Peyer's patch (tissue), 4 donors: ENCODE data around the gene DIS3. TPM values are rescaled to one million over a fixed set of nuclear protein-coding genes. Genes with fewer than 3 reads are reported as not detected.

Source experiments
- DNase-seq, 3 donors: peaks; one replicate each; pipeline ENCODE4 v3.0.0-alpha.2; 2017 to 2019
- H3K27ac ChIP-seq, 4 donors: fragments of 200-600 bp; sonication (generic); one replicate each; pipeline ENCODE4 v1.5.1; 2016 to 2019
- H3K27me3 ChIP-seq, 2 donors: fragments of 200-600 bp; sonication (generic); one replicate each; pipeline ENCODE4 v1.5.1; 2019
- H3K36me3 ChIP-seq, 3 donors: fragments of 200-600 bp; sonication (generic); one replicate each; pipeline ENCODE4 v1.5.1; 2016 to 2019
- H3K4me1 ChIP-seq, 4 donors: fragments of 200-600 bp; sonication (generic); one replicate each; pipeline ENCODE4 v1.5.1; 2016 to 2019
- H3K4me3 ChIP-seq, 4 donors: fragments of 200-600 bp; sonication (generic); 1 replicate in 3 of 4; 2 replicates in 1 of 4; pipeline ENCODE4 v1.5.1; 2016 to 2019; ENCODE audit warnings: mild to moderate bottlenecking in 1 of 4
- H3K9me3 ChIP-seq, 4 donors: fragments of 200-600 bp; sonication (generic); one replicate each; pipeline ENCODE4 v1.5.1; 2016 to 2019; ENCODE audit warnings: mild to moderate bottlenecking in 1 of 4
- CTCF ChIP-seq, 6 experiments: fragments of 450-650 bp in 4 of 6; fragments of 200-600 bp in 2 of 6; sonication (generic) in 1 of 6; IDR thresholded peaks; one replicate each; pipeline ENCODE4 v1.5.1; 2017 to 2019; ENCODE audit warnings: antibody characterized with exemption in 6 of 6, mild to moderate bottlenecking in 3 of 6, moderate library complexity in 1 of 6
- POLR2A ChIP-seq, 2 donors: fragments of 450-650 bp; IDR thresholded peaks; one replicate each; pipeline ENCODE4 v1.5.1; 2017; ENCODE audit warnings: antibody characterized with exemption in 2 of 2, mild to moderate bottlenecking in 2 of 2, moderate library complexity in 2 of 2
- total RNA-seq, 4 donors: library from RNA; depleted of rRNA; stranded (reverse); fragments of >200 nt; gene quantifications; one replicate each; pipeline ENCODE4 v1.1.0, GENCODE V29; 2016

The DIS3 gene
- total RNA-seq, 4 donors from 2014 or later, result 12.9 to 29.7 (median 19.3) TPM

DNA sequence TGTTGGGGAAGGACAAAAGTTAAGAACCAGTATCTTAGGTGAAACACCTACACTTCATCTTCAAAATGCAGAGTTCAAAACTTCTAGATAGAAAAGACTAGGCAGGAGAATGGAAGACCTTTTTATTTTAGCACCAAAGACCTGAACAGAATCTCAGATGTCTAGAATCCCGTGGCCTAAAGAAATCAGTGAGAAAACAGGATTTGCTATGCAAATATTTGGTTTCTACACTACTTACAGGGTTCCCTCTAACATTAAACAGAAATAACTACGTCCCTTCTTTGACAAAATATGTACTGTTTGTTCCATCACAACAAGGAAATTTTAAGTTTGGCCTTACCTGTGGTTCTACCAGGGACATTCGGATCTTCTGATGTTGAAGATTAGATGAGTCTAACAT lies 21.5 kb downstream of the DIS3 start:
- Histone ChIP-seq H3K4me3 (no peak overlapping the region), H3K36me3 (peaks cover 0 to 97% (median 0%) of the 10 kb centered on the region in 3 donors), H3K9me3 (no peaks in the 10 kb centered on the region), H3K4me1 (no peaks in the 10 kb centered on the region), H3K27ac (no peak overlapping the region), H3K27me3 (no peaks in the 10 kb centered on the region)
- DNase-seq, result no peak
- TF ChIP-seq CTCF (IDR thresholded peaks at IDR 0.05) (no peak), POLR2A (IDR thresholded peaks at IDR 0.05) (no peak)

- H3K4me1 ChIP-seq, result no peaks in the 10 kb centered on the region
- H3K36me3 ChIP-seq, result peaks cover 0 to 93% (median 0%) of the 10 kb centered on the region in 3 donors
- H3K9me3 ChIP-seq, result no peaks in the 10 kb centered on the region
- no peak for TF ChIP-seq POLR2A (IDR thresholded peaks at IDR 0.05)
- no peak for TF ChIP-seq CTCF (IDR thresholded peaks at IDR 0.05)
- H3K27me3 ChIP-seq, result no peaks in the 10 kb centered on the region
- DNase-seq, result no peak
- H3K27ac ChIP-seq, result no peak overlapping the region
- H3K4me3 ChIP-seq, result no peak overlapping the region
These were observed 23.7 kb downstream of the DIS3 start for GRCh38 chr13:72757792-72758535.

DNA sequence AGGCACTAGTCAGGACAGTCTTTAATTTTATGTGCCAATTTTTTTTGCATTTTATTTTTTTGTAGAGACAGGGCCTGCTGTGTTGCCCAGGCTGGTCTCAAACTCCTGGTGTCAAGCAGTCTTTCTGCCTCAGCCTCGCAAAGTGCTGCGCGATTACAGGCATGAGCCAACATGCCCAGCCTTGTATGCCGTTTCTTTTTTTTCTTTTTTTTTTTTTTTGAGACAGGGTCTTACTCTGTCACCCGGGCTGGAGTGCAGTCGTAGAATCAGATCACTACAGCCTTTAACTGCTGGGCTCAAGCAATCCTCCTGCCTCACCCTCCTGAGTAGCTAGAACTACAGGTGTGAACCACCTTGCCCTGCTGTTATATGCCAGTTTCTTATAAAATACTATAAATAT lies 27.6 kb downstream of the DIS3 start:
- H3K27ac ChIP-seq, result no peak overlapping the region
- H3K4me3 ChIP-seq, result no peak overlapping the region
- no peak for TF ChIP-seq POLR2A (IDR thresholded peaks at IDR 0.05)
- TF ChIP-seq CTCF (IDR thresholded peaks at IDR 0.05), result no peak
- no peaks in the 10 kb centered on the region for H3K9me3 ChIP-seq
- no peaks in the 10 kb centered on the region for H3K4me1 ChIP-seq
- H3K36me3 ChIP-seq, result peaks cover 0 to 67% (median 0%) of the 10 kb centered on the region in 3 donors
- H3K27me3 ChIP-seq, result no peaks in the 10 kb centered on the region
- DNase-seq, result no peak

GRCh38 chr13:72751220-72751619 lies 30.5 kb downstream of the DIS3 start:
- no peak for DNase-seq
- Histone ChIP-seq H3K27me3 (no peaks in the 10 kb centered on the region), H3K9me3 (no peaks in the 10 kb centered on the region), H3K4me1 (no peaks in the 10 kb centered on the region), H3K4me3 (no peak overlapping the region), H3K36me3 (peaks cover 0 to 58% (median 0%) of the 10 kb centered on the region in 3 donors), H3K27ac (no peak overlapping the region)
- TF ChIP-seq POLR2A (IDR thresholded peaks at IDR 0.05), result no peak
- no peak for TF ChIP-seq CTCF (IDR thresholded peaks at IDR 0.05)

- DNase-seq, result no peak
- no peak overlapping the region for H3K4me3 ChIP-seq
- no peak overlapping the region for H3K27ac ChIP-seq
- no peaks in the 10 kb centered on the region for H3K27me3 ChIP-seq
- TF ChIP-seq CTCF (IDR thresholded peaks at IDR 0.05), result no peak
- TF ChIP-seq POLR2A (IDR thresholded peaks at IDR 0.05), result no peak
- H3K36me3 ChIP-seq, result peaks cover 0 to 41% (median 0%) of the 10 kb centered on the region in 3 donors
- H3K4me1 ChIP-seq, result no peaks in the 10 kb centered on the region
- no peaks in the 10 kb centered on the region for H3K9me3 ChIP-seq
These were observed 36.4 kb downstream of the DIS3 start for GRCh38 chr13:72745260-72745659.
